Neuronal stem cell (in vitro differentiated cells): Measurements from ENCODE around the gene IL32.
"Not testable (repeated sequence)": the region's sequence is repeated elsewhere in the genome, so short reads cannot be mapped to it uniquely, and the experiment has no call there.

ENCODE experiments used
- DNase-seq: peaks from one replicate; pipeline ENCODE4 v3.0.0-alpha.2; 2013; ENCODE audit warnings: low spot score
- H2AFZ ChIP-seq: one replicate; pipeline ENCODE4 v1.6.1; 2013; ENCODE audit warnings: mild to moderate bottlenecking, low read length, inconsistent platforms
- H2AK5ac ChIP-seq: 2 replicates; pipeline ENCODE4 v1.6.1; 2013; ENCODE audit warnings: low read depth, mild to moderate bottlenecking, inconsistent platforms, low read length, moderate library complexity, mixed read lengths
- H2BK120ac ChIP-seq: 2 replicates; pipeline ENCODE4 v1.6.1; 2013; ENCODE audit warnings: low read depth, mild to moderate bottlenecking, inconsistent platforms, low read length, moderate library complexity, mixed read lengths
- H2BK12ac ChIP-seq: one replicate; pipeline ENCODE4 v1.6.1; 2013; ENCODE audit warnings: low read length, inconsistent platforms
- H2BK15ac ChIP-seq: 2 replicates; pipeline ENCODE4 v1.6.1; 2013; ENCODE audit warnings: mild to moderate bottlenecking, low read length, inconsistent platforms, mixed read lengths
- H2BK5ac ChIP-seq: one replicate; pipeline ENCODE4 v1.6.1; 2013; ENCODE audit warnings: inconsistent platforms, mild to moderate bottlenecking, low read length, moderate library complexity
- H3K14ac ChIP-seq: one replicate; pipeline ENCODE4 v1.6.1; 2013; ENCODE audit warnings: low read length, inconsistent platforms
- H3K18ac ChIP-seq: 2 replicates; pipeline ENCODE4 v1.6.1; 2013; ENCODE audit warnings: low read length, inconsistent platforms
- H3K23ac ChIP-seq: 2 replicates; pipeline ENCODE4 v1.6.1; 2013; ENCODE audit warnings: low read depth, mild to moderate bottlenecking, mixed read lengths, low read length, inconsistent platforms; ENCODE audit not compliant: poor library complexity
- H3K27ac ChIP-seq: replicated peaks from 3 replicates; pipeline ENCODE4 v1.5.1; 2013; ENCODE audit warnings: low read length, inconsistent platforms
- H3K27me3 ChIP-seq, 3 experiments: 2 replicates each; pipeline ENCODE4 v1.6.1; 2013; ENCODE audit warnings: low read length in 3 of 3, mild to moderate bottlenecking in 2 of 3, inconsistent platforms in 1 of 3, low read depth in 1 of 3, mixed read lengths in 1 of 3, moderate library complexity in 1 of 3; ENCODE audit not compliant: control insufficient read depth in 3 of 3, insufficient read depth in 3 of 3
- H3K36me3 ChIP-seq, 2 donors: replicated peaks in 1 of 2; 2 replicates each; pipeline ENCODE4 v1.6.1; 2013; ENCODE audit warnings: low read length in 2 of 2; ENCODE audit not compliant: control insufficient read depth in 2 of 2, insufficient read depth in 2 of 2
- H3K4ac ChIP-seq: 2 replicates; pipeline ENCODE4 v1.6.1; 2013; ENCODE audit warnings: inconsistent platforms, mild to moderate bottlenecking, low read length, moderate library complexity
- H3K4me1 ChIP-seq, 2 donors: 1 replicate in 1 of 2; 2 replicates in 1 of 2; pipeline ENCODE4 v1.6.1; 2013; ENCODE audit warnings: low read length in 2 of 2, low read depth in 1 of 2; ENCODE audit not compliant: control insufficient read depth in 2 of 2, insufficient read depth in 1 of 2
- H3K4me2 ChIP-seq: one replicate; pipeline ENCODE4 v1.6.1; 2013; ENCODE audit warnings: mild to moderate bottlenecking, low read length, inconsistent platforms; ENCODE audit not compliant: insufficient read depth, poor library complexity, severe bottlenecking
- H3K4me3 ChIP-seq, 2 donors: 2 replicates each; pipeline ENCODE4 v1.5.1; 2013; ENCODE audit warnings: low read length in 2 of 2, mild to moderate bottlenecking in 2 of 2, inconsistent platforms in 1 of 2, moderate library complexity in 1 of 2
- H3K79me1 ChIP-seq: one replicate; pipeline ENCODE4 v1.6.1; 2013; ENCODE audit warnings: low read depth, mild to moderate bottlenecking, inconsistent platforms, low read length, moderate library complexity
- H3K9ac ChIP-seq: one replicate; pipeline ENCODE4 v1.6.1; 2013; ENCODE audit warnings: mild to moderate bottlenecking, low read depth, low read length, inconsistent platforms; ENCODE audit not compliant: poor library complexity
- H3K9me3 ChIP-seq, 2 donors: replicated peaks in 1 of 2; 2 replicates each; pipeline versions ENCODE3 to v1.6.1; 2013; ENCODE audit warnings: low read length in 2 of 2, mild to moderate bottlenecking in 2 of 2, inconsistent platforms in 1 of 2, low read depth in 1 of 2, mixed read lengths in 1 of 2, moderate library complexity in 1 of 2; ENCODE audit not compliant: control insufficient read depth in 2 of 2, insufficient read depth in 1 of 2
- H4K8ac ChIP-seq: one replicate; pipeline ENCODE4 v1.6.1; 2013; ENCODE audit warnings: low read depth, mild to moderate bottlenecking, inconsistent platforms, low read length, moderate library complexity
- H4K91ac ChIP-seq: one replicate; pipeline ENCODE4 v1.6.1; 2013; ENCODE audit warnings: low read length, low read depth, mild to moderate bottlenecking, inconsistent platforms; ENCODE audit not compliant: poor library complexity
- WGBS, 2 donors: extraction: QIAGEN DNeasy Blood & Tissue Kit; methylation state at CpG; one replicate each; pipeline ENCODE4 v1.1.7; 2013; ENCODE audit warnings: missing lambda C conversion rate in 2 of 2, mixed read lengths in 1 of 2; ENCODE audit not compliant: insufficient read length in 2 of 2, insufficient replicate concordance in 1 of 2; ENCODE audit errors: extremely low coverage in 2 of 2; 5-methylcytosine and 5-hydroxymethylcytosine counted together

The IL32 gene

DNA sequence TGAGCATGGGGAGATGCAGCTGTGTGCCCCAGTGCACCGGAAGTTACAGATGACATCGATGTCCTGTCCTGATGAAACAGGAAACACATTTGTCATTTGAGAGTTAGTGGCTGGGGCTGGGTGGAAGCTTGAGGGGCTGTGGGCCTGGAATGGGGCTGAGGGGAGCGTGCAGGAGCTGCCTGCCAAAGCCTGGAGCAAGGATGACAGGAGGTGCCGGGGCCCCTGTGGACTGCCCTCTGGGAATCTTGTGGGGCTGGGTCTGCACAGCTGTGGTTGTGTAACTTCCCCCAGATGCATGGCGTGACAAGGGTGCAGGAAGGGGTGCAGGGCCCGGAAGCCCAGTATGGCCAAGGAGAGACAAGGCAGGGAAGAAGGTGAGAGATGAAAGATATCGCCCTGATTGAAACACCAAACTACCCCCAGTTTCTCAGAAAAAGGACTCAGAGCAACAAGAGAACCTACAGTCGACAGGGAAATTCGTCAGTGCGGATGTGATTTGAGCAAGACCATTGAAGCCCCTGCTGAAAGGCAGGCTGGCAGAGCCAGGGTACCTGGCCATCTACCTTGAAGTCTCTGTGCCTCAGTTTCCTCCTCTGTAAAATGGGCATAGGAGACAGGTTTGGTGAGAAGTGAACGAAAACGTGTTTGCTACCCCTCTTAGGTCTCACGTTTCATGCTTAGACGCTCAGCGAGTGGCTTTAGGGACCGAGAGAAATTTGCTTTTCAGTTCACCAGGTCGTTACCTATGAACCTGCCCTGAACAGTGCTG lies 10.3 kb upstream of the IL32 start:
- Histone ChIP-seq H2BK12ac (no peak overlapping the region), H3K4ac (no peak overlapping the region), H3K14ac (no peak overlapping the region), H4K8ac (peak overlapping the region; percentile 17), H3K9me3 (peaks cover 0 to 2% of the 10 kb centered on the region in 2 donors), H3K27me3 (peaks cover 0 to 18% (median 0%) of the 10 kb centered on the region in 3 experiments), H3K18ac (no peak overlapping the region), H2AFZ (no peak overlapping the region), H2BK5ac (no peak overlapping the region), H3K4me3 (no peak overlapping the region), H3K27ac (no peak overlapping the region), H3K36me3 (peaks cover 7 to 12% of the 10 kb centered on the region in 2 donors), H3K79me1 (peaks cover 1% of the 10 kb centered on the region), H3K23ac (no peak overlapping the region), H2BK120ac (no peak overlapping the region), H2BK15ac (no peak overlapping the region), H3K4me2 (no peak overlapping the region), H3K9ac (no peak overlapping the region), H2AK5ac (no peak overlapping the region), H3K4me1 (peaks cover 5 to 7% of the 10 kb centered on the region in 2 donors), H4K91ac (no peak overlapping the region)
- no CpG with 5 or more reads among the region's 17 CpGs for WGBS, 2 donors
- DNase-seq, result no peak

DNA sequence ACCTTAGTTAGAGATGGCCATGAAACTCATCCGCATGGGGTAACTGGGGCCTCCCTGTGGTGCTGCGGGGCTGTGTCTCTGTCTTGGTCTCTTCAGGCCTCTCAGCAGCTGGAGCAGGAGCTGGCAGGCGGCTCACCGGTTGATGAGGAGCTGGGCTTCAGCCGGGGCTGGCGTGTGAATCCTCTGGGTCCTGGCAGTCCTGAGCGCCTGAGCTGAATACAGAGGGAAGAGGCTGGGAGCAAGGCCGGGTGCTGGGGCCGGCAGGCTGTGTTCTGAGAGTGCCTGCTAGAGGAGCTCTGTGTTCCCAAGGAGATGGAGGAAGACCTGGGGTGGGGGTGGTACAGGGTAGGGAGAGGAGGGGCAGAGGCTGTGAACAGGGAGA lies 9.7 kb upstream of the IL32 start:
- H3K18ac ChIP-seq, H2AK5ac ChIP-seq, DNase-seq, H2BK5ac ChIP-seq, H2BK15ac ChIP-seq, H2BK120ac ChIP-seq, H4K91ac ChIP-seq, H3K4me2 ChIP-seq, H3K27ac ChIP-seq, H4K8ac ChIP-seq, H3K9me3 ChIP-seq, H3K4ac ChIP-seq, H3K4me3 ChIP-seq, H3K14ac ChIP-seq, H2BK12ac ChIP-seq, H2AFZ ChIP-seq, H3K23ac ChIP-seq, H3K79me1 ChIP-seq, H3K4me1 ChIP-seq, H3K9ac ChIP-seq: not testable (repeated sequence)
- WGBS, 2 donors, result no CpG with 5 or more reads among the region's 9 CpGs
- H3K36me3 ChIP-seq, result peaks cover 7 to 12% of the 10 kb centered on the region in 2 donors
- H3K27me3 ChIP-seq, result peaks cover 0 to 17% (median 0%) of the 10 kb centered on the region in 3 experiments

DNA sequence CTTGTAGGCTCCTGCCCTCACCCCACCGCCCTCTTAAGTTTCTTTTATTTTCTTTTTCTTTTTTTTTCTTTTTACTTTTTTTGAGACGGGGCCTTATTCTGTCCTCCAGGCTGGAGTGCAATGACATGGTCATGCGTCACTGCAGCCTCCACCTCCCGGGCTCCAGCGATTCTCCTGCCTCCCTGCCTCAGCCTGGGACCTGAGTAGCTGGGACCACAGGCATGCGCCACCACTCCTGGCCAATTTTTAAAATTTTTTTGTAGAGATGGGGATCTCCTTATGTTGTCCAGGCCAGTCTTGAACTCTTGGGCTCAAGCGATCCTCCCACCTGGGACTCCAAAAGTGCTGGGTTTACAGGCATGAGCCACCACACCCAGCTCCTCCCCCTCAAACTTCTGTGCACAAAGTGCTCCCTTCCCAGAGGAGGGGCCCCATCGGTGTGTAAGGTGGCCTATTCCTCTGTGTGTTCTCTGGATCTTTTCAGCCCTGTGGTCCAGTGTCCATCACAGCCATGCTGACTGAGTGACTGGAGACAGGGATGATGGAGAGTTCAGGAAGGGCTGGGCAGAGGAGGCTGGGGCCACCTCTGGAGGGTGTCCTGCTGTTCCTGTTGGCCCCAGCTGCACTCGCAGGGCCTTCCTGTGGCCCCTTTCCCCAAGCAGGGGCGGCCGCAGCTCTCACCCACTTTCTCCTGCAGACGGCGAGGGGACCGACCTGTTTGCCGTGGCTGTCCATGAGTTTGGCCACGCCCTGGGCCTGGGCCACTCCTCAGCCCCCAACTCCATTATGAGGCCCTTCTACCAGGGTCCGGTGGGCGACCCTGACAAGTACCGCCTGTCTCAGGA lies 8.9 kb upstream of the IL32 start:
- no CpG with 5 or more reads among the region's 19 CpGs for WGBS, 2 donors
- no peak overlapping the region for H2BK5ac ChIP-seq
- H3K27me3 ChIP-seq, result peaks cover 0 to 13% (median 0%) of the 10 kb centered on the region in 3 experiments
- H3K14ac ChIP-seq, result no peak overlapping the region
- no peak overlapping the region for H4K8ac ChIP-seq
- peaks cover 1% of the 10 kb centered on the region for H3K79me1 ChIP-seq
- H4K91ac ChIP-seq, result no peak overlapping the region
- peaks cover 0 to 2% of the 10 kb centered on the region in 2 donors for H3K9me3 ChIP-seq
- H2BK120ac ChIP-seq, result no peak overlapping the region
- H3K4me2 ChIP-seq, result no peak overlapping the region
- no peak overlapping the region for H3K4ac ChIP-seq
- peak overlapping the region; percentile 38 for H3K9ac ChIP-seq
- no peak overlapping the region for H2BK12ac ChIP-seq
- H3K27ac ChIP-seq, result no peak overlapping the region
- no peak overlapping the region for H2BK15ac ChIP-seq
- H2AFZ ChIP-seq, result no peak overlapping the region
- no peak overlapping the region for H3K18ac ChIP-seq
- peaks cover 5 to 7% of the 10 kb centered on the region in 2 donors for H3K4me1 ChIP-seq
- H3K4me3 ChIP-seq, result no peak overlapping the region
- DNase-seq, result no peak
- peaks cover 7 to 12% of the 10 kb centered on the region in 2 donors for H3K36me3 ChIP-seq
- no peak overlapping the region for H2AK5ac ChIP-seq
- H3K23ac ChIP-seq, result no peak overlapping the region
